Femur (tissue), 1 donor: ENCODE measurements around the gene PKIG.

Experiments
- DNase-seq: peaks from one replicate; pipeline ENCODE4 v3.0.0-alpha.2; 2017

Gene PKIG

GRCh38 chr20:44621325-44621724 is 38.9 kb downstream of the PKIG start:
- no peak for DNase-seq

DNA sequence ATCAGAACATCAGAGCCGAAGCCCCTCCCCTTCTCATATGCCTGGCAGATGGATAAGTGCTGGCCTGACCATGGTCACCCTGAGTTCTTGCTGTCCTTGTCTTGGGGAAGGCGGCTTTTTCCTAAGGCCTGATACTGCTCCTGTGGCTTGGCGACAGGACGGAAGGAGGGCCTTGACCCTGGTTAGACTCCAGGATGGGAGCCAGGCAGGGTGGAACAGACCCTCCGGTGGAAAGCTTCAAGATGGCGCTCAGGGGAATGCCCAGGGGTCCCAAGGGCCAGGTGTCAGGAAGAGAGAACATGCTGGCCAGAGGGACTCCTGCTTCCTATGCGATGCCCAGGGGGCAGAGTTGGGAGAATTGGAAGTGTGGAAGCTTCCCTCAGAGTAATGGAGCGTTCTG is 39.6 kb downstream of the PKIG start:
- no peak for DNase-seq

GRCh38 chr20:44622501-44623270 is 40.3 kb downstream of the PKIG start:
- no peak for DNase-seq

- no peak for DNase-seq
Measured at GRCh38 chr20:44624152-44624551, 41.8 kb downstream of the PKIG start.

- DNase-seq: no peak
Measured at GRCh38 chr20:44624743-44625271, 42.4 kb downstream of the PKIG start.

- no peak for DNase-seq
Measured at GRCh38 chr20:44625361-44625760, 43.0 kb downstream of the PKIG start.

DNA sequence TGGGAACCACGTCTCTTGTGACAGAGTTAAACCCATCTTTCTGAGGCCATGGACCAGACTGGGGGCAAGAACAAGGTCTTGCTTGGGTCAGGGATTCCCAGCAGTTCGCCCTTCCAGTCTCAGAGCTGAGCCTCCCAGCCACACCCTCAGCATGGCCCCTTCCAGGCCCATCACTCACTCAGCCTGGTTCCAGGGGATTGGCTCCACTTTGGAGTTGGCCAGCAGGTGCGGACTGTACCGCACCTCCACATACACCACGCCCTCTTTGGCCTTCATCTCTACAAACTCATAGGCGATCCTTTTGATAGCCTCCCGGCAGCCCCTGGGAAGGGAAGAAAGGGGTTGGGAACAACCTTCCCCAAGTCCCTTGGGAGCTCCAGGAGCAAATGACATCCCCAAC is 43.9 kb downstream of the PKIG start:
- no peak for DNase-seq

DNA sequence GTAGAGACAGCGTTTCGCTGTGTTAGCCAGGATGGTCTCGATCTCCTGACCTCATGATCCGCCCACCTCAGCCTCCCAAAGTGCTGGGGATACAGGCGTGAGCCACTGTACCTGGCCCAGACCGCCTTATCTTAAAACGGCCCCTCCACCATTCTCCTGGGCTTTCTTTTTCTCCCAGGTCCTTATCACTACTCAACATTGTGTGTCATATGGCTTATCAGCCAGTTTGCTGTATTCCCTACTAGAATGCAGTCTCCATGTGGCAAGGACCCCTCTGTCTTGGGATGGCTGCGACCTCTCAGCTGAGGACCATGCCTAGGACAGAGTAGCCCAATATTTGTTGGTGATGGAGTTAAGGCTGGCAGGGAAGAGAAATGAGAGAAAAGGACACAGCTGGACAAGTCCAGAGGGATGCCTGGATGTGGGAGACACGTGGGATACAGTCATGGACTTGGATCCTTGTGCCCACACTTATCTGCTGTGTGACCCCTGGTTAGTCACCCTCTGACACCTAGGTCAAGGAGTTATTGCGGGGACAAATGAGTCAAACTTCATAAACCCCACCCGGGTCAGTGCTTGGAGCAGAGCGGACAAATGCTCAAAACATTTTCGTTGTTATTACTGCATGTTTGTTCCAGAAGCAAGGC is 45.1 kb downstream of the PKIG start:
- DNase-seq: no peak

DNA sequence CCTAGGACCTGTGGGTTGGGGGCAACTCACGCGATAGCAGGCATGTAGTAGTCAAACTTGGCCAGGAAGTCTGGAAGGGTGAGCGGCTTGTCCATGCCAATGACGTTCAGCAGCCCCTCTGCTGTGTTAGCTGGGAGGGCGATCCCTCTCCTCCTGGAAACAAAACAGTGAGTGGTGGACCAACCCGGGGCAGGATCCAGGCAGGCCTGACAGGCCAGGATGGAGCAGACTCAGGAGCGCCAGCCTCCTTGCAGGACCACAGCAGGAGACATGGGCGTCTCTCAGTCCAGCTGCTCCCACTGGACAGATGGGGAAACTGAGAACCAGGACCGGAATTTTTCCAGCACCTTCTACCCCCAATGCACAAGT is 46.6 kb downstream of the PKIG start:
- no peak for DNase-seq

DNA sequence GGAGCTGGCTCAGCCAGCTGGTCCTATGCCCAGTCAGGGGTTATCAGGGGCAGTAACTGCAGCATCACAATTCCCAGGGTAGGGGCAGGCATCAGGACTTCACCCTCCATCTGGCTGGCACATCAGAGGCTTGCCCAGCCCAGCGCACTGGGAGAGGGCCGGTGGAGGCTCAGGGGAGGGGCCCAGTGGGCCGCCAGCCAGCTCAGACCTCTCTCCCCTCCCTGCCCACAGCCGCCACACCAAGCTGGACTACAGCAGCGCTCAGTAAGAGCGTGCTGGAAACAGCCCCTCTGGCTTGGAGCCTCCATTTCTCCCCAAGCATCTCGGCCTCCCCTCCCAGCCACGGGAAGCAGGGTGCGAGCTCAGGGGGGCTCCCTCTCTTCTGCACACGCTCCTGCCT is 47.2 kb downstream of the PKIG start:
- DNase-seq: no peak

DNA sequence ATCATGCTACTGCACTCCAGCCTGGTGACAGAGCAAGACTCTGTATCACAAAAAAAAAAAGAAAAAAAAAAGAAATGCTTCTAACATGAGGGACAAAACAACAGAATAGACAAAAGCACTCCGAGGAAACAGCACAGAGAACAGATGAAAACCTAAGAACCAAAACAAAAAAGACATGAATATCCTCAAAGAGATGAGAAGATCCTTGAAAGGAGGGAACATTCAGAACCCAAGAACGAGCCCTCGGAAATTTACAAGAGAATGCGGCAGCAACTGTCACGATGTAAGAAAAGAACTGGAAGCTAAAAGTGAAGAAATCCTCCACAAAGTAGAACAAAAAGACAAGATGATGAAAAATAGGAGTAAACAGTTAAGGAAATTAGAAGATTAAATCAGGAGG is 47.9 kb downstream of the PKIG start:
- DNase-seq: no peak

DNA sequence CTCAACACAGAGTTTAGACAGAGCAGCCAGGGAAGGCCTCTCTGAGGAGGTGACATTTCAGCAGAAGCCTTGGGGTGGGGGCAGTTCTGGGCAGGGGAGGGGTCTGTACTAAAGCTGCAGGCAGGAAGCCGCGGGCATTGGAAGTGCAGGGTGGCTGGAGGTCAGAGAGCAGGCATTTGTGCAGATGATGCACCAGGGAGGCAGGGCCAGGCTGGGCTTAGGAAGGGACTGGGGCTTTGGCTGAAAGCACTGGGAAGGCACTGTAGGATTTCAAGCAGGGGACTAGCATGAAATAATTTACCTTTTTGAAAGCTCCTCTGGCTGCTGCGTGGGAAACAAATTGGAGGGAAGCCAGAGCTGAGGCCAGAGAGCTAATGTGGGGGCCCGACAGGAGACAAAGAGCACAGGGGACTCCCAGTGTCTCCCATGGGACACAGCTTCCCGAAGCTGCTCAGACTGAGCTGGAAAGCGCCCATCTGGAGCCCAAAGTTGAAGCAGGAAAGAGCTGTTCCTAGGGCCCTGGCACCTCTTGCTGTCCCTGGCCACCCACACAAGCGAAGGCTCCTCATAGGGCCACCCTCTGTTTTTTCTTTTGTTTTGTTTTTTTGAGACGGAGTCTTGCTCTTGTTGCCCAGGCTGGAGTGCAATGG is 49.8 kb downstream of the PKIG start:
- no peak for DNase-seq

DNA sequence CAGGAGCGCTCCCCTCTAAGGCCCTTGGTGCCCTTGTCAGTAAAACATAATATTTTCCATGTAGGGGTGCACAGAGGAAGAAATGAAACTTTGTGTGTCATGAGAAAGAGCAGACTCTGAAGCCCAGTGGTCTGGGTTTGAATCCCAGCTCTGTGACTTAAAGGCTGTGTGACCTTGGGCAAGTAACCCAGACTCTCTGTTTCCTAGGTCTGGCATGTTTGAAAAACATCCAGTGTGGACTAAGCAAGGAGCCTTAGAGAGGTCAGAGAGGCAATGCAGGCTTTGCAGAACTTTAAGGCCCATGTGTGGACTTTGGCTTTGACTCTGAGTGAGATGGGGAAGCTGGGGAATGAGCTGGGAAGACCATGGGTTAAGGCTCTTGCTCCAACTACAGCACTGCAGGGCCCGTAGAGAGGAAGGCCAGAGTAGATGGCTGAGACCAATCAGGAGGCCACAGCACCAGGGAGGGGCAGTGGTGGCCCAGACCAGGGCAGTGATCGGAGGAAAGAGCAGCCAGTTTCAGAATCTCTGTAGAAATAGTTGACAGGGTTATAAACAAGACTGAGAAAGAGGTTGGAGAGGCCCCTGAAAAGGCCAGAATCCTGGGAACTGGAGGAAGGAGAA is 50.9 kb downstream of the PKIG start:
- DNase-seq: no peak

DNA sequence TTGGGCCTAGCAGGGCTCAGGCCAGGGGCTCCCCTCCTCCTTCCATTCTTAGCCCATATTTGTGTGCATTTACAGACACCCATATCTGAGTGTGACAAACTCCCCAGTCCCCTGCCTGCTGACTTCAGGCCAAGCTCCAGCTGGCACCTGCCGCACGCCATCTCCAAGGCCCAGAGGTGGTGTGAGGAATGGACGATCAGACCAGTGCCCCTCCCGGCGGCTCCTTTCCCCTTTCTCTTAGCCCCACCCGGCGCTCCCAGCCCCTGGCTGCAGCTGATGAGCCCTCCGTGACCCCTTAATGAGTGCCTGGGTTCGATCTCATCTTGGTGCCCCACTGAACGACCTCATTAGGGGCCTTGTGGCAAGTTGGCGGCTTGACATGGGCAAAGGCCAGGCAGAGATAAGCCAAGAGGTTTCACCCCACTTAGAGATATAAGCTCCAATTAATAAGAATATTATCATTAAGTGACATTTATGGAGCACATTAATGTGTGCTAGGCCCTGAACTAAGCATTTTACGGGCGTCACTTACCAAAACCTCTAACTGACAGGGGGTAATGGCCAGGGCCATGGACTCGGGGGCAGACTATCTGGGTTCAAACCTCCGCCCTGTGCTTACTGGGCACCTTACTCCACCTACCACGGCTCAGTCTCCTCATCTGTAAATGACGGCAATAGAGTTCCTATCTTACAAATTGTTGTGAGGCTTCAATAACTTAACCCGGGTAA is 51.7 kb downstream of the PKIG start:
- no peak for DNase-seq

DNA sequence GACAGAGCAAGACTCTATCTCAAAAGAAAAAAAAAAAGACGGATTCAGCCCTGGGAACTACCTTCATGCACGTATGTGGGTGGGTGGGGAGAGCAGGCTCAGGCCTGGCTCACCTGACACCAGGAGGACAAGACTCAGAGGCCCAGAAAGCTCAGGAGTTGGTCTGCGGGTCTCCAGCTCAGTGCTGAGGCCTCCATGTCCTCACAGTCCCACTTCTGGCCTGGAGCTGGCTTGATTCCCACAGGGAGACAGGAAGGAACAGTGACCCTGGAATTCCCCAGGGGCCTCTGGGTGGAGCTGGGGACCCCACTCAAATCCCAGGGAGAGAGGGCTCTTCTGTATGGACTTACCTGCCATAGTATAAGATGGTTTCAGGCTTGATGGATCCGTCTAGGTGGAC is 53.5 kb downstream of the PKIG start:
- no peak for DNase-seq

DNA sequence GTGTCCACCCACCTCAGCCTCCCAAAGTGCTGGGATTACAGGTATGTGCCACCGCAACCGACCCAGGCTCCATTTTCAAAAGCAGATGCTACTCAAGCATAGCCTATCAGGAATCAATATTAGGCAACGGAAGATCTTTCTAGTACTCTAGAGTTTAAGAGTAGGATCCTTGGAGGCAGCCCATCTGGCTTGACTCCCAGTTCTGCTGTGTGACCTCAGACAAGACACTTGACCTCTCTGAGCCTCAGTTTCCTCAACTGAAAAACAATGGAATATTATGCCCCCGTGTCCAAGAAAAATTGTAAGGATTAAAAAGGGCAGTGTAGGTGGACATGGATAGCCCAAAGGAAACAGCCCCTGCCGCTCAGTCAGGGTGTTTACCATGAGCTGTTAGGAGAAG is 54.7 kb downstream of the PKIG start:
- no peak for DNase-seq

DNA sequence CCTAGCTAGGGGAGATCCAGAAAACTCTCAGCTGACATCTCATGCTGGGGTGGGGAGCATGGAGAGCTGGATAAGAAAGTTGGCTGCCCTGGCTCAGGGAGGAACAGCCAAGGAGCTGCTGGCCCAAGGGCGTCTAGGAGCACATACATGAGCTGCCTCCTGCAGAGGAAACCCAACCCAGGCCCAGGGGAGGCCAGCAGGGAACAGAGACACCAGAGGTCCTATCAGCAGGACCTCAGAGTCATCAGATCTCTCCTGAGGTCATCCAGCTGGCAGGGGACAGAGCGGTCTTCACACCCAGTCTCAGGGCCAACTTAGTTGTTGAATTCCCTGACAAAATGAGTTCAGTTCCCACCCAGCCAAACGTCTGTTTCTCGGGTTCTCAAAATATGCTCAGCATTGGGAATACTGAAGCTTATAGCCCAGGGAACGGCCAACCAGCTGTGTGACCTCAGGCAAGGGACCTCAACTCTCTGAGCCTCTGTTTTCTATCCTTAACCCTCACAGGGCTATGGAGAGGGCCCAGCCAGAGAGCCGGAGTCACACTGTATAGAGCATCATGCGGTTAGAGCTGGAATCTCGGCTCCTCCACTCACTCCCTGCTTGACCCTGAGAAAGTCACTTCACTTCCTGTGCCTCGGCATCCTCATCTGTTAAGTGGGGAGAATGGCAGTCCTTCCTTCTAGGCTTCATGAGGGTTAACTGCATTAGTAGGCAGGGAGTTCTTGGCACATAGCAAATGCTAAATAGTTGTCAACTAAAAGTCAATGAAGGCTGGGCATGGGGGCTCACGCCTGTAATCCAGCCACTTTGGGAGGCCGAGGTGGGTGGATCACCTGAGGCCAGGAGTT is 55.4 kb downstream of the PKIG start:
- DNase-seq: peak; percentile 47

DNA sequence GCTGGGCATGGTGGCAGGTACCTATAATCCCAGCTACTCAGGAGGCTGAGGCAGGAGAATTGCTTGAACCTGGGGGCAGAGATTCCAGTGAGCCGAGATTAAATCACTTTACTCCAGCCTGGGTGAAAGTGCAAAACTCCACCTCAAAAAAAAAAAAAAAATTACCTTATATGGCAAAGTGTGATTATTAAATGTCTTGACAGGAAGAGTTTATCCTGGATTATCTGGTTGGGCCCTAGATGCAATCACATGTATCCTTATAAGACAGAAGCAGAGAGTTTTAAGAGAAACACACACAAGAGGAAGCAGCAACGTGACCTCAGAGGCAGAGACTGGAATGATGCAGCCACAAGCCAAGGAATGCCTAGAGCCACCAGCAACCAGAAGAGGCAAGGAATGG is 58.1 kb downstream of the PKIG start:
- DNase-seq: no peak

DNA sequence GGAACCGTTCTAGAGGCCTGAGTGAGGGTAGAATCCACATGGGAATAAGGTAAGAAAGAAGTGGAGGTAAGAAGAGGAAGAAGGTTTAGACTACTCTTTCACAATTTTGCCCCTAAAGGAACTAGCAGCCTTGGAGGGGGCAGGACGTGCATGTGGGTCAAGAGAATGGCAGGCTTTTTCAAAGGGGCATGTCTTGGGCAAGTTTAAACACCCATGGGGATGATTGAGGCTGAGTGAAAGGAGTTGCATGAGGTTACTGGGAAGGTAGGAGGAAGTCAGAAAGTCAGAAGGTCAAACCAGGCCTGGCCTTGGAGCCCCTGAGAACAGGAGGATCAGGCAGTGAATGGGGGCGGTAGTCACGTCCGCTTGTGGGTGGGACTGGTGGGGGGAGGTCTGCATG is 58.9 kb downstream of the PKIG start:
- DNase-seq: no peak

- peak; percentile 83 for DNase-seq
Measured at GRCh38 chr20:44642203-44643153, 60.1 kb downstream of the PKIG start.

- DNase-seq: no peak
Measured at GRCh38 chr20:44643154-44643519, 60.8 kb downstream of the PKIG start.
